Measurements from ENCODE around the gene UBE2E2.

Gene UBE2E2

DNA sequence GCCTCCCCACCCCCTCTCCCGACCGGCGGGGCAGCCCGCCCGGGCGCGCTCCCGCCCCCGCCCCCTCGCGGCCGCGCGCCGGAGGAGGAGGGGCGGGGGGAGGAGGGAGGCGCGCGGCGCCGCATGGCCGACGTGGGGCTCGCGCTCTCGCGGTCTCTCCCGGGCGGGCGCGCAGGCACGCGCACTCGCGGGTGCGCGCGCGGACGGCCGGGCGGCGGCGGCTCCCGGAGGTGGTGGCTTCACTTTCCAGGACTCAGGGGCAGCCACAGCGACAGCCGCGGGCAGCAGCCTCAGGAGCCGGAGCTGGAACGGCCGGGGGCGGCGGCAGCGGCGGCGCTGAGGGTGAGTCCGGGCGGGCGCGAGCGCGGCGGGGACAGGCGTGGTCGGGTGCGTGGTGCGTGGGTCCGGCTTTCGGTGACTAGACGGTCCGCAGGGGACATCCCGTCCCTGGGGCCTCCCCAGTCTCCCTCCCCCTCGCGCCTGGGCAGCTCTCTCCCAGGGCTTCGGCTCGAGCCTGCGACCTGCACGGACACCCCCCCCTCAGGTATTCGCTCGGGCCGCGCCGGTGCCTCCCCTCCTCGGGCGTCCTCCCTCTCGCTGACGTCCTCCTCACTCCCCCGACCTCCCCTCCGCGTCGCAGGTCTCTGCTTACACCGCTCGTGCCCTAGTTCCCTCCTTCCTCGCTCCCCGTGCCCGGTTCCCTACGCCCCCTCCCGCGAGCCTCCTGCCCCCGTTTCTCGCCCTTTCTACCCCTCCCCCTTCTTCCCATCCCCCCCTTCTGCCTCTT, at the start of gene UBE2E2:
TSS of gene UBE2E2 (plus strand) at position 407 of the 787 bp plus-strand sequence.
- Histone ChIP-seq H3K27ac (ENCODE audit: low read depth, low read length) (peak within 1 kb of the TSS; percentile 83), H3K4me1 (ENCODE audit: control insufficient read depth, insufficient read depth, low read length) (peaks cover 24% of the 10 kb centered on the region; the same call in 1 of the 2 replicates), H3K4me3 (ENCODE audit: low read depth, low read length) (peak within 1 kb of the TSS; percentile 82), H3K36me3 (ENCODE audit: control insufficient read depth, insufficient read depth, low read length) (no peaks in the 10 kb centered on the region), H3K9ac (ENCODE audit: low read depth, low read length) (peak within 1 kb of the TSS; percentile 89), H3K9me3 (ENCODE audit: control insufficient read depth, insufficient read depth, low read length) (no peaks in the 10 kb centered on the region), H3K27me3 (ENCODE audit: control insufficient read depth, insufficient read depth, low read length) (peaks cover 22% of the 10 kb centered on the region)

DNA sequence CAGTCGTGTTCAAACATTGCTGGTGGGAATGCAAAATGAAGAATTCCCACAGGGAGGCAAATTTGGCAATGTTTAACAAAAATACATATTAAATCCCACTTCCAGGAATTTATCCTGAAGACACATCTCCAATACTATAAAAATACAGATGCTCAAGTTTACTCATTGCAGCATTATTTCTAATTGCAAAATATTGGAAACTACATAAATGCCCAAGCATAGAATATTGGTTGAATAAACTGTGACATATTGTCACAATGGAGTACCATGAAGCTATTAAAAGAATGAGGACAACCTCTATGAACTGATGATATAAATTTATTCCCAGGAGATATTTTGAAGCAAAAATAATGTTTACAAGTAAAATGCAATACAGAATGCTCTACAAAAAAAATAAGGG, 49.7 kb upstream of the UBE2E2 start:
- no peaks in the 10 kb centered on the region for H3K9me3 ChIP-seq (ENCODE audit: control insufficient read depth, insufficient read depth, low read length)

DNA sequence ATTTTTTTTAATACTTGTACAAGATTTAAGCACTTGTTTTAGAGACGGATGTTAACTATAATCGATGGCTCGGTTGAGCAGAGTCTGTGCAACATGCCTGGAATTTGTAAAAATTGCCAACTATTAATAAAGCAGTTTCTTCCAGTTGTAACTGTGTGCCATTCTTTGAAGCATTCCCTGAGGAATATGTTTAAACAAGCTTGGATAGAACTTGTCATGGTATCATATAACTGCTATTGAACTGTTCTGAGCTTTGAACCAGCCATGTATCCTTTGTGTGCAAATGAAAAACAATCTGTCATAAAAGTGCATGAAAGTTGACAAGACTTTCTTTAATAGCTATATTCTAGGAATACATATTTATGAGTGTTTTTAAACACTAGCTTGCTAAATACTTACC, 45.8 kb upstream of the UBE2E2 start:
- H3K27ac ChIP-seq (ENCODE audit: low read depth, low read length), result no peak overlapping the region
- H3K27me3 ChIP-seq (ENCODE audit: control insufficient read depth, insufficient read depth, low read length), result no peaks in the 10 kb centered on the region
- H3K9ac ChIP-seq (ENCODE audit: low read depth, low read length), result no peak overlapping the region
- no peak overlapping the region for H3K4me3 ChIP-seq (ENCODE audit: low read depth, low read length)
- H3K36me3 ChIP-seq (ENCODE audit: control insufficient read depth, insufficient read depth, low read length), result no peaks in the 10 kb centered on the region
- H3K4me1 ChIP-seq (ENCODE audit: control insufficient read depth, insufficient read depth, low read length), result peaks cover 6% of the 10 kb centered on the region; the same call in 1 of the 2 replicates
- H3K9me3 ChIP-seq (ENCODE audit: control insufficient read depth, insufficient read depth, low read length), result no peaks in the 10 kb centered on the region

More for the DNA sequence above, 49.7 kb upstream of the UBE2E2 start:
- Histone ChIP-seq H3K36me3 (ENCODE audit: control insufficient read depth, insufficient read depth, low read length) (no peaks in the 10 kb centered on the region), H3K9ac (ENCODE audit: low read depth, low read length) (no peak overlapping the region), H3K4me1 (ENCODE audit: control insufficient read depth, insufficient read depth, low read length) (peaks cover 6% of the 10 kb centered on the region; the same call in 1 of the 2 replicates), H3K27ac (ENCODE audit: low read depth, low read length) (no peak overlapping the region), H3K27me3 (ENCODE audit: control insufficient read depth, insufficient read depth, low read length) (no peaks in the 10 kb centered on the region), H3K4me3 (ENCODE audit: low read depth, low read length) (no peak overlapping the region)

DNA sequence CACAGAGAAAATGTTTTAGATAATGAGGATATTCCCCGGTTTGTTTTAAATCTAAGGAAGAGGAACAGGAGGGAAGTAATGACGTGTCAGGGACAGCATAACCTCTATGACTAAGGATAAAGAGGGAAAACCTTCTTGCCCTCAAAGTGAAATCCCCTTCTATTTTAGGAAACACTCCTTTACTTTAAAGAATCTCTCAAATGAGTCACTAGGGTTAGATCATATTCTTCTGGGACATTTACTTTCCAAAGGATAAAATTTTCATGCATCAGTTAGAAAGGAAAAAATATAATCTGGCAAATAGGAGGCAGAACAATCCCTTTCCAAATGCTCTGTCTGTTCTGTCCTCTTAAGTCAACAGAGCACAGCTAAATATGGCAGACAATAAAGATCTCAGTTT, 43.2 kb upstream of the UBE2E2 start:
- H3K9me3 ChIP-seq (ENCODE audit: control insufficient read depth, insufficient read depth, low read length), result no peaks in the 10 kb centered on the region
- no peak overlapping the region for H3K4me3 ChIP-seq (ENCODE audit: low read depth, low read length)
- no peaks in the 10 kb centered on the region for H3K4me1 ChIP-seq (ENCODE audit: control insufficient read depth, insufficient read depth, low read length)
- no peak overlapping the region for H3K27ac ChIP-seq (ENCODE audit: low read depth, low read length)
- H3K9ac ChIP-seq (ENCODE audit: low read depth, low read length), result no peak overlapping the region
- no peaks in the 10 kb centered on the region for H3K36me3 ChIP-seq (ENCODE audit: control insufficient read depth, insufficient read depth, low read length)
- H3K27me3 ChIP-seq (ENCODE audit: control insufficient read depth, insufficient read depth, low read length), result no peaks in the 10 kb centered on the region

DNA sequence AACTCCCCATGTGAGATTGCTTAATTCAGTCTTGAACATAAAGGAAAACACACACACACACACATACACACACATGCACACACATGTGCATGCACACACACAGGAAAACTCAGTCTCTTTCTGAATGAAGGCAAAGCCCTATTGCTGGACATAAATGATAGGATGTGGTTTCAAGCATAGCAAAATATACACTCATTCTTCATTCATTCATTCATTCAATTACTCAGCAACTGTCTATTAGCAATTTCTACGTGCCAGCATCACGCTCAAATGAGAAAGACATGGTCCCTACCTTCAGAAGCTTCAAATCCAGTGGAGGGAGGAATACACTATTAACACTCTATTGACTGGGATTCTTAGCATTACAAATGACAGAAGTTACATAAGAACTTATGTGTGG, 41.8 kb upstream of the UBE2E2 start:
- no peaks in the 10 kb centered on the region for H3K4me1 ChIP-seq (ENCODE audit: control insufficient read depth, insufficient read depth, low read length)
- H3K27ac ChIP-seq (ENCODE audit: low read depth, low read length), result no peak overlapping the region
- no peak overlapping the region for H3K4me3 ChIP-seq (ENCODE audit: low read depth, low read length)
- no peaks in the 10 kb centered on the region for H3K9me3 ChIP-seq (ENCODE audit: control insufficient read depth, insufficient read depth, low read length)
- no peak overlapping the region for H3K9ac ChIP-seq (ENCODE audit: low read depth, low read length)
- no peaks in the 10 kb centered on the region for H3K36me3 ChIP-seq (ENCODE audit: control insufficient read depth, insufficient read depth, low read length)
- H3K27me3 ChIP-seq (ENCODE audit: control insufficient read depth, insufficient read depth, low read length), result no peaks in the 10 kb centered on the region

DNA sequence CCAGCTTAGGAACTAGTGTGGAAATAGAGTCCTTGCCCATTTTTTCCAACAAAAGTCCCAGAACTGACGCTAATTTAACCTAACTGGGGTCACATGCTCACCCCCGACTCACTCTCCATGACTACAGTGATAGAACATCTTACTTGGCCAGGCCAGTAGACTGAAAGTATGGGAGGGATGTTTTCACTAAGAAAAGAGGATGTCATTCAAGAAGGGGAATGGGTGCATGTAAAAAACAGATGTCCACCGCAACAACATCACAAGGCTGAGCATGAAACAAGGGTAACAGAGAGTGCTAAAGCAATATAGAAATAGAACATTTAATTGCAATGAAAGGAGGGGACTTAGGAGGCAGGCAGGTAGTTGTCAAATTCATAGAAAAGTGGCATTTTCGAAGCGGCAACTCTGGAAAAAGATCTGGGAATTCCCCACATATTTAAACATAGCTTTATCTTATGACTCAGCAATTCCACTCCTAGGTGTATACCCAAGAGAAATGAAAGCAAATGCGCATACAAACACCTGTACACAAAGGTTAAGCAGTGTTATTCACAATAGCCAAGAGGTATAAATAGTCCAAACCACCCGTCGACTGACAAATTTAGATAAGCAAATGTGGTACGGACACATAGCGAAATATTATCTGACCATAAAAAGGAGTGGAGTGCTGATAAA, 41.1 kb upstream of the UBE2E2 start:
- Histone ChIP-seq H3K9ac (ENCODE audit: low read depth, low read length) (no peak overlapping the region), H3K27ac (ENCODE audit: low read depth, low read length) (no peak overlapping the region), H3K4me1 (ENCODE audit: control insufficient read depth, insufficient read depth, low read length) (no peaks in the 10 kb centered on the region), H3K9me3 (ENCODE audit: control insufficient read depth, insufficient read depth, low read length) (no peaks in the 10 kb centered on the region), H3K27me3 (ENCODE audit: control insufficient read depth, insufficient read depth, low read length) (no peaks in the 10 kb centered on the region), H3K4me3 (ENCODE audit: low read depth, low read length) (no peak overlapping the region), H3K36me3 (ENCODE audit: control insufficient read depth, insufficient read depth, low read length) (no peaks in the 10 kb centered on the region)

DNA sequence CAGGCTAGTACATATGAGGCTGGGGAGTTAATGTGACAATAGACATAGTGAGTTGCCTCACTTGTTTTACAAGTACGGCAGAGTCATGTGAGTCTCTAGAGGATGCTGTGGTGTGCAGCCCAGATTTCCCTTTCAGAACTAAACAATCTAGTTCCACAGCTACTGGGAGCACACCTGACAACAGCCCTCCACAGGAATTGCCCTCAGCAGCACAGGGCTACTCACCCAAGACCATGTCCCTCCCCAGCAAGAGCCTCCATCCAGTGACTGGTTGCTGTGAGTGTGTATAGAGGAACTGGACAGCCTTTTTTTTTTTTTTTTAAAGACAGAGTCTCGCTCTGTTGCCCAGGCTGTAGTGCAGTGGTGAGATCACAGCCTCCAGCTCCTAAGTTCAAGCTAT, 40.2 kb upstream of the UBE2E2 start:
- Histone ChIP-seq H3K9me3 (ENCODE audit: control insufficient read depth, insufficient read depth, low read length) (no peaks in the 10 kb centered on the region), H3K27me3 (ENCODE audit: control insufficient read depth, insufficient read depth, low read length) (no peaks in the 10 kb centered on the region), H3K9ac (ENCODE audit: low read depth, low read length) (no peak overlapping the region), H3K4me3 (ENCODE audit: low read depth, low read length) (no peak overlapping the region), H3K36me3 (ENCODE audit: control insufficient read depth, insufficient read depth, low read length) (no peaks in the 10 kb centered on the region), H3K27ac (ENCODE audit: low read depth, low read length) (no peak overlapping the region), H3K4me1 (ENCODE audit: control insufficient read depth, insufficient read depth, low read length) (no peaks in the 10 kb centered on the region)

DNA sequence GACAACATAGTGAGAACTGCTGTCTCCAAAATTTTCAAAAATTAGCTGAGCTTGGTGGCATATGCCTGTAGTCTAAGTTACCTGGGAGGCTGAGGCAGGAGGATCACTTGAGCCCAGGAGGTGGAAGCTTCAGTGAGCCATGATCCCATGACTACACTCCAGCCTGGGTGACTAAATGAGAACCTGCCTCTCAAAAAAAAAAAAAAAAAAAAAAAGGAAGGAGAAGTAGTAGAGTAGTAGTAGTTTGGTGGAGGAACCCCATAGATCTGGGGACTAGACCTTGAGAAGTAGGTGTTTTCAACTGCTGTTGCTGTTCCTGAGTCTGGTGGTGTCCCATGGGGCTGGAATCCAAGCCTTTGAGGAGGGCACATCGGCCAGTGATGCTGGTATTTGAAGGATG, 38.4 kb upstream of the UBE2E2 start:
- Histone ChIP-seq H3K4me1 (ENCODE audit: control insufficient read depth, insufficient read depth, low read length) (no peaks in the 10 kb centered on the region), H3K9ac (ENCODE audit: low read depth, low read length) (no peak overlapping the region), H3K36me3 (ENCODE audit: control insufficient read depth, insufficient read depth, low read length) (no peaks in the 10 kb centered on the region), H3K27me3 (ENCODE audit: control insufficient read depth, insufficient read depth, low read length) (no peaks in the 10 kb centered on the region), H3K4me3 (ENCODE audit: low read depth, low read length) (no peak overlapping the region), H3K27ac (ENCODE audit: low read depth, low read length) (no peak overlapping the region), H3K9me3 (ENCODE audit: control insufficient read depth, insufficient read depth, low read length) (no peaks in the 10 kb centered on the region)

DNA sequence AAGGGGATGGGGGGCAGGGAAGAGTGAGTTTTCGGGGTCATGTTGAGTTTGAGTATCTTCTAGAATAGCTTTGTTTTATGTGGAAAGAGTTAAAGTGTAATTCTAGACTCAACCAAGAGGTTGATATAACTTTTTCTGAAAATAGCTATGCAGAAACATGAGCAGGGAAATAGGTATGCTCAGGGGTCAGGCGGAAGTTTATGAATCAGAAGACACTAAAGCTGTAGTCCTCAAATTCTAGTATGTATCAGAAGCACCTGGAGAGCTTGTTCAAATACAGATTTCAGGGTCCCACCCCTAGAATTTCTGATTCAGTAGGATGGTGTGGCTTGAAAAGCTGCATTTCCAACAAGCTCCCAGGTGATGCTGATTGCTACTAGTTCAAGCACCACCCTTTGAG, 37.6 kb upstream of the UBE2E2 start:
- H3K36me3 ChIP-seq (ENCODE audit: control insufficient read depth, insufficient read depth, low read length), result no peaks in the 10 kb centered on the region
- no peak overlapping the region for H3K4me3 ChIP-seq (ENCODE audit: low read depth, low read length)
- no peaks in the 10 kb centered on the region for H3K4me1 ChIP-seq (ENCODE audit: control insufficient read depth, insufficient read depth, low read length)
- no peaks in the 10 kb centered on the region for H3K27me3 ChIP-seq (ENCODE audit: control insufficient read depth, insufficient read depth, low read length)
- H3K27ac ChIP-seq (ENCODE audit: low read depth, low read length), result no peak overlapping the region
- no peak overlapping the region for H3K9ac ChIP-seq (ENCODE audit: low read depth, low read length)
- H3K9me3 ChIP-seq (ENCODE audit: control insufficient read depth, insufficient read depth, low read length), result no peaks in the 10 kb centered on the region

DNA sequence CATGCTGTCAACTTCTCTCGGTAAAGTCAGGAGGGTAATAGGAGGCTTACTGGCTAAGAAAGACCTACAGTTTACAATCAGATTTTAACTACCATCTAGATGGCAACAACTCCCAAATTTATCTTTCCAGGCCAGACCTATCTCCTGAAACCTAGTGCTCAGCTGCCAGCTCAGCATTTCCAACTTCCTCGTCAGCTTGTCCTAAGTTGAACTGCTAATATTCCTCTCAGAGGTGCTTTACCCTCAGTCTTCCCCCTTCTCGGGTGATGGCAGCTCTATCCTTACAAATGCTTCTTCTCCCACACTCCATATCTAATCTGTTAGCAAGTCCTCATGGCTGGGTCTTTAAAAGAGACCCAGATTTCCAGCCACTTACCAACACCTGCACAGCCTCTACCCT, 36.9 kb upstream of the UBE2E2 start:
- no peaks in the 10 kb centered on the region for H3K27me3 ChIP-seq (ENCODE audit: control insufficient read depth, insufficient read depth, low read length)
- H3K9me3 ChIP-seq (ENCODE audit: control insufficient read depth, insufficient read depth, low read length), result no peaks in the 10 kb centered on the region
- H3K27ac ChIP-seq (ENCODE audit: low read depth, low read length), result no peak overlapping the region
- H3K4me3 ChIP-seq (ENCODE audit: low read depth, low read length), result no peak overlapping the region
- H3K36me3 ChIP-seq (ENCODE audit: control insufficient read depth, insufficient read depth, low read length), result no peaks in the 10 kb centered on the region
- H3K9ac ChIP-seq (ENCODE audit: low read depth, low read length), result no peak overlapping the region
- no peaks in the 10 kb centered on the region for H3K4me1 ChIP-seq (ENCODE audit: control insufficient read depth, insufficient read depth, low read length)

DNA sequence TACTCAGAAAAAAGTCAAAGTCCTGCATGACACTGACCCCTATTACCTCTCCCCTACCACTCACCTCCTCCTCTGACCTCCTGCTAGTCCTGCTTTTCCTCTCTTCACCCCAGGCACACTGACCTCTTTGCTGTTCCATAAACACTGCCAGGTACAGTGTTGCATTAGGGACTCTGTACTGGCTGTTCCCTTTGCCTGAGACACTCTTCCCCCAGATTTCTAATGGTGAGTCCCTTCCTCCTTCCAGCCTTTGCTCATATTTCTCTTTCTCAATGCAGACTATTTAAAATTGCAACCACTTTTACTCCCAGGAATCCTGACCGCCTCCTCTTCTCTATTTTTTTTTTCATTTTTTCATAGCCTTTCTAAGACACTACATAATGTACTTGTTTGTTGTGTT, 36.3 kb upstream of the UBE2E2 start:
- Histone ChIP-seq H3K9ac (ENCODE audit: low read depth, low read length) (no peak overlapping the region), H3K27ac (ENCODE audit: low read depth, low read length) (no peak overlapping the region), H3K4me3 (ENCODE audit: low read depth, low read length) (no peak overlapping the region)

More for the DNA sequence above, 36.3 kb upstream of the UBE2E2 start:
- Histone ChIP-seq H3K27me3 (ENCODE audit: control insufficient read depth, insufficient read depth, low read length) (no peaks in the 10 kb centered on the region), H3K4me1 (ENCODE audit: control insufficient read depth, insufficient read depth, low read length) (no peaks in the 10 kb centered on the region), H3K9me3 (ENCODE audit: control insufficient read depth, insufficient read depth, low read length) (no peaks in the 10 kb centered on the region), H3K36me3 (ENCODE audit: control insufficient read depth, insufficient read depth, low read length) (no peaks in the 10 kb centered on the region)

Measured in HUES48 (cell line).